Epithelial cell of prostate (primary cell): ENCODE results near the gene CFAP300.

Source experiments
- DNase-seq: peaks from one replicate; pipeline ENCODE4 v3.0.0-alpha.2; 2011; ENCODE audit warnings: low read depth, low spot score
- H3K27ac ChIP-seq: fragments of 450-650 bp; 2 replicates; pipeline ENCODE4 v1.5.1; 2017; ENCODE audit warnings: mild to moderate bottlenecking

CFAP300 gene

DNA sequence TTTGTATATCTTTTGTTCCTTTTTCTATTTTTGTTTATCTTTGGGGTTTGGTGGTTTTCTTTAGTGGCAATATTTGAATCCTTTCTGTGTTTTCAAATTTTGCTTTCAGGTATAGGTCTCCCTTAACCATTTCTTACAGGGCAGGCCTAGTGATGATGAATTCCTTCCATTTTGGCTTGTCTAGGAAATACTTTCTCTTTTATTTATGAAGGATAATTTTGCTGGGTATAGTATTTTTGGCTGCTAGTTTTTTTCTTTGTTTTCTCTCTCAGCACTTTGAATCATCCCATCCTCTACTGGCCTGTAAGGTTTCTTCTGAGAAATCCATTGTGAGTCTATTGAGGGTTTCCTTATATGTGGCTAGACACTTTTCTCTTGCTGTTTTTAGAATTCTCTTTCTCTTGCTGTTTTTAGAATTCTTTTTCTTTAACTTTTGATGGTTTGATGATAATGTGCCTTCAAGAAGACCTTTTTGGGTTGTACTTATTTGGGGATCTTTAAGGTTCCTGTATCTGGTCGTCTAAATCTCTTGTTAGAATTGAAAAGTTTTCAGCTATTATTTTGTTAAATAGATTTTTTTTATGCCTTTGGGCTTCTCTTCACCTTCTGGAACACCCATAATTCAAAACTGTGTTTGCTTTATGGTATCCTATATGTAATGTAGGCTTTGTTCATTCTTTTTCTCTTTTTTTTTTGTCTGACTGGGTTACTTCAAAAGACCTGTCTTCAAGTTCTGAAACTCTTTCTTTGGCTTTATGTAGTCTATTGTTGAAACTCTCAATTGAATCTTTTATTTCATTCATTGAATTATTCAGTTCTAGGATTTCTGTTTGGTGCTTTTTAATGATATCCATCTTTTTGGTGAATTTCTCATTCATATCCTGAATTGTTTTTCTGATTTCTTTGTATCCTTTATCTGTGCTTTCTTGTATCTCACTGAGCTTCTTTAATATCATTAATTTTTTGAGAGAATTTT, 24.5 kb downstream of the CFAP300 start:
- no peak for DNase-seq
- peak overlapping the region; percentile 28 for H3K27ac ChIP-seq

DNA sequence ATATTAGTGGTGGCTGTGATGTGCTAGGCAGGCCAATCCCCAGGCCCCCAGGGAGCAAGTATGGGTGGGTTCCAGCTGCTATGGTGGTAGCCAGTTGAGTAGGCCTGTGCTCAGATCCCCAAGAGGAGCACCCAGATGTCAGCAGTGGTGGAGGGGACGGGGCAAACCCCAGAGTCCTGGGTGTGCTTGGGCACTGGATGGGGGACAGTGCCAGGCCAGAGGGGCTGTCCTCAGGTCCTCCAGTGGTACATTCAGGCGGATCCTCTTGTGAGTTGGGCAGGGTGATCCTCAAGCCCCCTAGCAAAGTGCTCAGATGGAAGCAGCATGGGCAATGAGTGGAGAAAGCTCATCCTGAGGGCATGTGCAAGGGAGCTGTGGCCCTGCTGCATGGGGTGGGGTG, 26.0 kb downstream of the CFAP300 start:
- no peak for DNase-seq
- H3K27ac ChIP-seq, result no peak overlapping the region

DNA sequence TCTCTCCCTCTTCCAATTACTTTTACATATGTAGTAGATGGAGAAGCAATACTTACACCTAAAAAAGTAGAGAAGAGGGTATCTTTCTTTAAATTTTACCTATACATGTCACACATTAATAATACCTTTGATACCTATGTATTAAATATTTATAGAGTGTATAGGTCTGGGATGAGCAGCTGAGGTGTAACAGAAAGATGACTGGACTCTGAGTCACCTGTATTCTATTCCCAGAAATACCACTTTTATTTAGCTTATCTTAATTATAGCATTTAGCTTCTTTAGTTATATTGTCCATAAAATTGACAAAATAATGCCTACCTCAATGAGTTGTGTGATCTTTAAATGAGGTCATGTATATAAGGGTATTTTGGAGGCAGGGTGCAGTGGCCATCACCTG, 32.4 kb downstream of the CFAP300 start:
- no peak for DNase-seq
- H3K27ac ChIP-seq, result no peak overlapping the region

DNA sequence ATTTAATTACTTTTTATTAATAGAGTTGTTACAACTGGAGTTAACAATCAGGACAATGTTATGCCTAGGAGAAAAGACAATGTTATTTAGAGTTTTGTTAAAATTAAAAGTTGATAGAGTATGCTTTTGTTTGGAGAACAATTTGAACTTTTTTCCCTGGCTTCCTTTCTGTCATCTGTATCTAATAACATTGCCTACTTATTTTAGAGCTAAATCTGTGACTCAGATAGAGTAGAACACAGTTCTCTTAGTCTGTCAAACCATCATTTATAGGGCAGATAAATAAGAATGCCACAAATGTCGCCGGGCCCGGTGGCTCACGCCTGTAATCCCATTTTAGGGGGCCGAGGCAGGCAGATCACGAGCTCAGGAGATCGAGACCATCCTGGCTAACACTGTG, 34.1 kb downstream of the CFAP300 start:
- no peak overlapping the region for H3K27ac ChIP-seq
- DNase-seq, result no peak

DNA sequence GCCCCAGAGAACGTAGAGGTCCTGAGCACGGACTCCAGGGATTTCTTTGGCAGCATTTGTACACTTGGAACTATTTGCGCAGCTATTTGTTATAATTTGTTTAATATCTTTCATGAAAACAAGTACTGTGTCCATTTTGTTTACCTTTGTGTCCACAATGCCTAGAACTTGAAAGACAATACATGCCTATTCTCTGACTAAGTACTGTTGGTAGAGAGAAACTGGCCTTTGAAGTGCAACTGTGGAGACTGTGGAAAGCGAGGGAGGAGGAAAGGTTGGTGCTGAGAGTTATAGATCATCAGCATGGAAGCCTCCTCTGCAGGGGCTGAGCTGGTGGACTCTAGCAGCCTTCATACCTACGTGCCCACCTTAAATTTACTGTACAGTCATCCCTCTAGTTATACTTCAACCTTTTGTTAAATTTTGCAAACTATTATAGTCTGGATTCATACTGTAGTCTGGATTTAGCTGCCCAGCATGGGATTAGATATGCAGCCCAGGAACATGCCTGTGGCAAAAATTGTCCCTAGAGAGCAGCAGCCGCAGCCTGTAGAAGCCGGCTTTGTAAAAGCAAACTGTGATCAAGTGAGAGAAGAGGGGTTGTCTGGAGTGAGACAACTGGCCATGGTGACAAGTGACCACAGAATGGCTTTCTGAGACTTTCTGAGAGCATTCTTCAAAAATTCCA, 38.8 kb downstream of the CFAP300 start:
- H3K27ac ChIP-seq, result no peak overlapping the region
- no peak for DNase-seq

DNA sequence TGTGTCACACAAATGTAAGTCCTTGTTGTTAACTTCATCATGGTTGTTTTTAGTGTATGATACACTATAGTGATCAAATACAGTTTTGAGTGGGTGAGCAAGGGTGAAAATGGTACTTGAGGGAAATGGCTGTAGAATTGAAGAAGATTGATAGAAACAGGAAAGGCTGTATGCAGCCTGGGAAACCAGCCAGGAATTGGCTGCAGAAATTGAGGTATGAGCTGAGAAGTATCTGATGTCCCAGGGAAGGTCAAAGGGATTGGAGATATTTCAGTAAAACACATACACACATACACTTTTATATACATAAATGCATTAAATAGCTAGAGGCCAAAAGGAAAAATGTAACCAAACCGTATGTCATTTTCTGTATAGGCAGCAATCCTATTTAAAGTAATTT, 49.9 kb downstream of the CFAP300 start:
- DNase-seq, result no peak
- H3K27ac ChIP-seq, result no peak overlapping the region

DNA sequence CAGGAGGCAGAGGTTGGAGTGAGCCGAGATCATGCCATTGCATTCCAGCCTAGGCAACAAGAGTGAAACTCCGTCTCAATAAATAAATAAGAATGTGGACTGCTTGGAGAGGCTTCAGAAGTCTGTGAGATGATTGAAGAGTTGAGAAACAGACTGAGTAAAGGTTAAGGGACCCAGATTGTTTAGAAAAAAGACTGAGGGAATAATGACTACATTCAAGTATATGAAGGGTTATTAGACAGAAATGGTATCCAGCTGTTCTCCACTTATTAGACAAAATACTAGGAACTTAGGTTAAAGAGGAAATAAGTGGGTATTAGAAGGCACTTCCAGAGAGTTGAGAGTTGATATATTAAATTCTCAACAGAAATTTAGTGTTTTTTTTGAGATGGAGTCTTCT, 52.5 kb downstream of the CFAP300 start:
- DNase-seq, result no peak
- H3K27ac ChIP-seq, result no peak overlapping the region

DNA sequence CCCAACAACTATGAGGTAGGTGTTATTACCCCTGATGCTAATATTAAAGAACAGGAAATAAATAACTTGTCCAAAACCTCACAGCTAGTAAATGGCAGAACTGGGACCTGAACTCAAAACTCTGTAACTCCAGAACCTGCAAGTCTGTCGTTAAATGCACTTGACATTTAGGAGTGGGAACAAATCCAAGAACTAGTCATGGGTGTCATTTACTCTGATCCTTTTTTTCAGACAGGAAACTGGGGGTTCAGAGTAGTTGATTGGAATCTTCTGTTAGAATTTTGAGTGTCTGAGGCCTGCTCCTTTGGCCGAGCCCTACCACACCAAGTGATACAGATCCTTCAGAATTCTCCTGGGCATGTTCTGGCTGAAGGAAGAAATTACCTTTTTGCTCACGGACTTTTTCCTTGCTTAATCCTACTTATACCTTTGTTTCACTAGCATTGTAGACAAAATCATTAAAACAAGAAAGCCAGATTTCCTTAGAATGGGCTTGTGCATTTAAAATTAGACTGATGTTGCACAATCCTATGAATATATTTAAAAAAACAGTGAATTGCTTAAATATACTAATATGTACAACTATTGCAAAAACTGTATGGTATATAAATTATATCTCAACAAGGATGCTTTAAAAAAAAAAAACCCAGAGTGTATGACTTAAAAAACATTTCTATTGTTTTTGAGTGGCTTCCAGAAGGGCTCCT, 61.6 kb downstream of the CFAP300 start:
- H3K27ac ChIP-seq, result peak overlapping the region; percentile 99
- no peak for DNase-seq

DNA sequence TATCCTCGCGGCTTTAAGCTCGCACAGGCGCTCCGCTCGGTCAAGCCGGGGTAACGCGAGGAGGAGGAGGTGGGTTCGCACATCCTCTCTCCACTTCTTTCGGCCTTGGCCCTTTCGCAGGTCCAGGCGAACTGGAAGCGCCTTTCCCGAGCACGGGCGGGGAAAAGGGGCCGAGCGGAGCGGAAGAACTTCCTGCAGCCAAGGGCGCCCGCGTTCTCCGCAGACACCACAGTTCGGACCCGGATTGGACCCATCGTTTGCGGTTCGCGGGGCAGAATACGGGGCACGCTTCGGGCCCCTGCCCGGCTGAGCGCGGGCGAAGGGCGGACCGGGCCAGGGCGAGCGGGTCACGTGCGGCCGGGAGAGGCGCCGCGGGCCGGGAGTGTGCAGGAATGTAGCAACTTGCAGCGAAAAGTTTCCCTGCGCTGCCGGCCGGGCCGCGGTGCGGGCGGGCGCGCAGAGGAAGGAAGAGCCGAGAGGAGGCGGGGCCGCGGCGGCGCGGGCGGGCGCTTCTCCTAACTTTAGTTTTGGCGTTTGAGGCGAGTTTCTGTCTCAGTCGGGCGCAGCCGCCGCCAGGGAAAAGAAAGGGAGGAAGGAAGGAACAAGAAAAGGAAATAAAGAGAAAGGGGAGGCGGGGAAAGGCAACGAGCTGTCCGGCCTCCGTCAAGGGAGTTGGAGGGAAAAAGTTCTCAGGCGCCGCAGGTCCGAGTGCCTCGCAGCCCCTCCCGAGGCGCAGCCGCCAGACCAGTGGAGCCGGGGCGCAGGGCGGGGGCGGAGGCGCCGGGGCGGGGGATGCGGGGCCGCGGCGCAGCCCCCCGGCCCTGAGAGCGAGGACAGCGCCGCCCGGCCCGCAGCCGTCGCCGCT, 62.9 kb downstream of the CFAP300 start, which contains the start of gene YAP1:
TSS of gene YAP1 (plus strand) at position 552 of the 865 bp plus-strand sequence. CDS start 402 bp downstream, outside the sequence.
- H3K27ac ChIP-seq, result peak within 1 kb of the TSS; percentile 99
- peak; percentile 82 for DNase-seq

DNA sequence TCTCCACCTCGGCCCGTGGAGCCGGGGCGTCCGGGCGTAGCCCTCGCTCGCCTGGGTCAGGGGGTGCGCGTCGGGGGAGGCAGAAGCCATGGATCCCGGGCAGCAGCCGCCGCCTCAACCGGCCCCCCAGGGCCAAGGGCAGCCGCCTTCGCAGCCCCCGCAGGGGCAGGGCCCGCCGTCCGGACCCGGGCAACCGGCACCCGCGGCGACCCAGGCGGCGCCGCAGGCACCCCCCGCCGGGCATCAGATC, 63.4 kb downstream of the CFAP300 start:
- DNase-seq, result no peak
- H3K27ac ChIP-seq, result peak overlapping the region; percentile 99

DNA sequence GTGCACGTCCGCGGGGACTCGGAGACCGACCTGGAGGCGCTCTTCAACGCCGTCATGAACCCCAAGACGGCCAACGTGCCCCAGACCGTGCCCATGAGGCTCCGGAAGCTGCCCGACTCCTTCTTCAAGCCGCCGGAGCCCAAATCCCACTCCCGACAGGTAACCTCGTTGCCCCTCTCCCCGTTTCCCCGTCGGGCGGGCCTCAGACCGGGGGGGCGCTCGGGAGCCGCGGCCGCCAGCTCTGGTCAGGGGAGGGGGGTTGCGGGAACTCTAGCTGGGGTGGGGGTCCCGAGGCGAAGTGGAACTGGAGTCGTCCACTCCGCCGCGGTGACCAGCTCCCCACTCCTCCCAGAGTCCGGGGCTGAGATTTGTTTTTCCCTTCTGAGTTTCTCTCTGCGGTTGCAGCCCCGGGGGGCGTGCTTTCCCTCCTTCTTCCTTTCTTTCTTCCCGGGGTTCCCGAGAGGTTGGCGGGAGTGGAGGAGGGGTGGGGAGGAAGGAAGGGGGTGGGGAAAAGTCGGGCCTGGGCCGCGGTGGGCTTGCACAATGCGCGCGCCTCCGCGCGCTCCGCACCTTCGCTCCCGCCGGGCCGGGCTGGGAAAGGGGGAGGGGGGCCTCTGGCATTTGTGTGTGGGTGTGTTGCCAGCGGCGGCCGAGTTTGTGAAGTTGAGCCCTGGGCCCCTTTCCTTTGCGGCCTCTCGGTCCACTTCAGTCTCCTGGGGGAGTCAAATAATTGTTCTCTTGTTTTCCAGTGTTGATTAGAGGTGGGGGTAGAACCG, 64.0 kb downstream of the CFAP300 start:
- DNase-seq, result no peak
- H3K27ac ChIP-seq, result peak overlapping the region; percentile 99

DNA sequence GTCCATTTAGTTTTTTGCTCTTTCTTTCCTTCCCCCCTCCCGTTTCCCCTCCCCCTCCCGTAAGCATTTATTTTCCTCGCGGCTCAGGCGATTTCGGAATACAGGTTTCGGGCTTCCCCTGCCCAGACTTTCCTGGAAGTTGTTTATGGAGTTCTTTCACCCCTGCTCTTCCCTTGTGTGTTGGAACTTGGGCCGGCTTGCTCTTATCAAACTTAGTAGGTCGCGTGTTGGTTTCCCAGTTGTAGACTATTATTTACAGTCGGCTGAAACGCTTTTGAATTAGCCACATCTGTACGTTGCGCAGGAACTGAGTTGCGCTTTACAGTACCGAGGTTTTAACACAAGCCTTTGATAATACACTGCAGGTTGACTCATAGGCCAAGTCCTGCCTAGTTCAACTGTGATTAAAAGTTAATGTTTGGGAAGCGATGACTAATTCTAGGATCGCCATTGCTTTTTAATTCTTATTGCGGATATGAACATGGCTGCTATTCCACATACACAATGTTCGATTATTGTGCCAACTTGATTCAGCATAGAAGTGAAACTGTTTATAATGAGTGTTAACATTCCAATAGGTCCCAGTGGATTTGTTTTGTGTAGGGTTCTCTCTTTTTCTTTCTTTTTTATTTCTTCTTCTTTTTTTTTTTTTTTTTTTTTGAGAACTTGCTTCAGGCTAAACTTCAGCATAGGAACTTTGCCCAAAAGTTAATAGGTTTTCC, 64.7 kb downstream of the CFAP300 start:
- peak overlapping the region; percentile 99 for H3K27ac ChIP-seq
- DNase-seq, result peak; percentile 82

DNA sequence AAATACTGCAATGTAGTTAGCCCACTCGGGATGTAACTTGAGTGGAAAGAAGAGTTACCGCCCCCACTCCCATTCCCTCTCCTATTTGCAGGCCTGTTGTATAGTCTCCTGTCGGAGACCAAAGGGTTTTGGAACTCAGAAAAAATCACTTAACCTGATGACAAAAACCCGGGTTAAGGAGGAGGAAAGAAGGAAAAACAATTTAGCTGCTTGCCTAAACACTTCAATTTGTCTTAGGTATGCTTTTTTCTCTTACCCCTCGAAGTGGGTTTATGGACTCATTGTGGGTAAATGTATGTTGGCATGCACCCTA, 65.2 kb downstream of the CFAP300 start:
- DNase-seq, result no peak
- H3K27ac ChIP-seq, result peak overlapping the region; percentile 99

DNA sequence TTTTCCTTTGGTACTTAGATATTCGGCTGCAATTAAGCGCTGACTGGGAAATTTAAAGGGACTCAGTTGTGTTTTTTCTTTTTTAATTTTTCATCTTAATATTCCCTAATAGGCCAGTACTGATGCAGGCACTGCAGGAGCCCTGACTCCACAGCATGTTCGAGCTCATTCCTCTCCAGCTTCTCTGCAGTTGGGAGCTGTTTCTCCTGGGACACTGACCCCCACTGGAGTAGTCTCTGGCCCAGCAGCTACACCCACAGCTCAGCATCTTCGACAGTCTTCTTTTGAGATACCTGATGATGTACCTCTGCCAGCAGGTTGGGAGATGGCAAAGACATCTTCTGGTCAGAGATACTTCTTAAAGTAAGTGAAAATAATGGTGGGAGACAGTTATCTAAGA, 66.8 kb downstream of the CFAP300 start:
- H3K27ac ChIP-seq, result peak overlapping the region; percentile 67
- DNase-seq, result no peak

DNA sequence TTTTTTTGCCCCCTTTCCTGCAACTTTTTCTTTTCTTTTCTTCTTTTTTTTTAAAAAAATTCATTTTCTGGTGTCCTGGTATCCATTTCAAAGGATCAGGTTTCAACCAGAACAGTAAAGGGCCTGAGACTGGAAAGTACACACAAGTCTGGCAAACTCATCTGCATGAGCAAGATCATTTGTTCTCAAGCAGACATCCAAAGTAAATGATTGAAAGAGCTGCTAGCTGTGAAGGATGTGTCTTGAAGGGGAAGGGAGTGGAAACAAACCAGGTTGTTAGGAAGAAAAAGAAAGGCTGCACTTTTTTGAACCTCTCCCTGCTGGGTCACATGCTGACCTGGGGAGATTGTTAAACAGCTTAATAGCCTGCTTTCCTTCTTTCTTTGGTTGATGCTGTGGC, 68.3 kb downstream of the CFAP300 start:
- no peak for DNase-seq
- H3K27ac ChIP-seq, result peak overlapping the region; percentile 67

DNA sequence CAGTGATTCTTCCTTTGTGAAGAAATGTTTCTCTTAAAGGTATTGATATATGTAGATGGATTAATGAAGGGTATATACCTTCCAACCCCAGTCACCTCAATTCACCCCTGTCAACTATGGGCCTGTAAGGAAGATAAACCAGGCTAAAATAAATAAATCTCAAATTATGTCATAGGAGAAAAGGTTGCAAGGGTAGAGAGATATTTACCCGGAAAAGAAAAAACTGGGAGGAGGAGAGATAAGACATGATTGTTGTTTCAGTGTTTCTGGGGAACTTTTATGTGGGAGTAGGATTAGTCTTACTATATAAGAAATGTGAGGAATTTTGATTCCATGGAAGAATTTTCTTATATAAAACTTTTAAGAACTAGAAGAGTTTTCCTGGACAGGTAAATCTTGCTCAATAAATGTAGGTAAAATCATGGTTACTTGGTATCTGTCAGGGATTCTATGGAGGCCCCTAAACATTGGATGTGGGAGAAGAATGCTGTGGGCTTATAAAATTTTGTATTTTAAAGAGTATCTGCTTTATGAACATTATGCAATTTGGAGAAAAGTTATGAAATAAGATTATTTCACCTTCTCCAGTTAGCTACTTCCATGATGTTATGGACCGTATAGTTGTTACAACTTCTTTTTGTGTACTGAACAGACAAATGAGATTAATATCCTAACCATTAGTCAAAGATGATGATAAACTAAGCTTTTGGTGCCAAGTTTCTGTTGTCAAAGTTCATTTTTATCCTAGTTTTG, 69.4 kb downstream of the CFAP300 start:
- H3K27ac ChIP-seq, result peak overlapping the region; percentile 67
- no peak for DNase-seq

DNA sequence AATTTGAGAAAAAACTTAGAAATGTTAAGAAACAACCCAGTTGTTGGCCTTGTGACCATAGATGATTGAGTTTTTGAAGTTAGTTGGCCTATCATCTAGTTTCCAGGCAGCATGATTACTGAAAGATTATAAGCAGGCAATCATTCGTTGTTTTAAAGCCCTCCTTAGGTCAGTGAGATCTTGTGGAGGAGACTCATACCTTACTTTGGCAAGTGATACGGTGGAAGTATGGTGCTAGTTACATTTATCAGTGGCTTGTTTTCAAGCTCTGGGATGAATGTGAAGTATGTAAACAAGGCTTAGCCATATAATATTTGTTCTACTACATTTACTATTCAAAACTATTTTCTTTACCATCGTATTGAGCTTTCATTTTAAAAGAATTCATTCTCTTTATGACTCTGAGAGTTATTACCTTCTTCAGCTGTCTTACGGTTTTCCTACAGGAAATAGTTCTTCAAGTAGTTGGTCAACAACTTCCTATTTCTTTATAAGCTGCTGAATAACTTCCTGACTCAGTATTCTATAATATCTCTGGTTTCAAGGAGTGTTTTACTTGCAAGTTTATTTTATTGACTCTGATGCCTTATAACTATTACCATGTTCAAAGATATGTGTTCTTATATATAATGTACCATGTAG, 70.4 kb downstream of the CFAP300 start:
- H3K27ac ChIP-seq, result peak overlapping the region; percentile 67
- no peak for DNase-seq

DNA sequence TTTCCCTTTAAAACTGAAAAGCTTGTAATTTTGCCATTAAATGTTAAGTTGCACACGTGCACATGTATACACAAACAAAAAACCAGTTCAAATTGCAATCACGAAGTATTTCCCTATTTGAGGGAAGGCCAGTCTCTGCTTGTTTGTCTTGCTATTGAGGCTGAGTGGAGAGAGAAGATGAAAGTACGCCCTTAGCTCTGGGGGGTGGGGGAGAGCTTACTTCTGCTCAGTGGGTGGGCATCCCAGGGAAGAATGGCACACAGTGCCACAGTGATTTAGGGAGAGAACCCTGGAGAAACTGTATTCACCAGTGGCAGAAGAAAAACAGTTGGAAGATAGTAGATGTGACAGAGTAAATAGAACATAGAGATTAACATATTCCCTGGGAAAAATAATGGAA, 71.7 kb downstream of the CFAP300 start:
- no peak for DNase-seq
- peak overlapping the region; percentile 67 for H3K27ac ChIP-seq
